Prostate gland (tissue), 2 donors: ENCODE measurements around the gene STAT1. TPM values are rescaled to one million over a fixed set of nuclear protein-coding genes. Genes with fewer than 3 reads are reported as not detected.

Source experiments
- DNase-seq: peaks from one replicate; pipeline ENCODE4 v3.0.0-alpha.2; 2019; ENCODE audit warnings: low spot score
- H3K27ac ChIP-seq, 2 donors: fragments of 200-600 bp; sonication (generic); 2 replicates each; pipeline ENCODE4 v1.5.1; 2017 to 2019
- H3K27me3 ChIP-seq: fragments of 200-600 bp; sonication (generic); replicated peaks from 2 replicates; pipeline ENCODE4 v1.5.1; 2019; ENCODE audit not compliant: insufficient read depth
- H3K36me3 ChIP-seq, 2 donors: fragments of 200-600 bp; sonication (generic); 1 replicate in 1 of 2; 2 replicates in 1 of 2; pipeline versions ENCODE4 v1.5.1 to v1.8.1; 2017 to 2019
- H3K4me1 ChIP-seq: fragments of 200-600 bp; sonication (generic); replicated peaks from 2 replicates; pipeline ENCODE4 v1.5.1; 2019
- H3K4me3 ChIP-seq, 2 donors: fragments of 200-600 bp; sonication (generic); 2 replicates each; pipeline ENCODE4 v1.5.1; 2017 to 2019
- H3K9me3 ChIP-seq: fragments of 200-600 bp; sonication (generic); 2 replicates; pipeline ENCODE4 v1.5.1; 2017
- CTCF ChIP-seq, 4 experiments: fragments of 200-600 bp in 2 of 4; fragments of 450-650 bp in 2 of 4; sonication (generic) in 2 of 4; IDR thresholded peaks; 1 replicate in 3 of 4; 2 replicates in 1 of 4; pipeline ENCODE4 v1.5.1; 2016 to 2019; ENCODE audit warnings: antibody characterized with exemption in 4 of 4, mild to moderate bottlenecking in 2 of 4, moderate library complexity in 2 of 4
- POLR2A ChIP-seq: fragments of 450-650 bp; IDR thresholded peaks from one replicate; pipeline ENCODE4 v1.6.1; 2016; ENCODE audit warnings: antibody characterized with exemption, mild to moderate bottlenecking
- POLR2AphosphoS5 ChIP-seq: sonication (generic); formaldehyde crosslinking; IDR thresholded peaks from one replicate; pipeline ENCODE4 v1.6.1; 2017; ENCODE audit warnings: antibody characterized with exemption
- WGBS: methylation state at CpG from one replicate; pipeline ENCODE4 v1.1.5; 2018; 5-methylcytosine and 5-hydroxymethylcytosine counted together
- intact Hi-C: fragments of 100-400 bp; cut with DNase I; formaldehyde crosslinking; loops from one replicate; pipeline ENCODE4 v1.14.2; 2022
- total RNA-seq, 2 donors: library from RNA; depleted of rRNA; stranded (reverse); fragments of >200 nt; gene quantifications; one replicate each; pipeline ENCODE4 v1.1.0, GENCODE V29; 2016

STAT1 gene
- total RNA-seq, 2 donors from 2014 or later = 53.3 to 64.1 TPM

- WGBS = 72% methylated on average over 1 of the region's 1 CpG
- no peaks in the 10 kb centered on the region for H3K4me1 ChIP-seq
- no peak for TF ChIP-seq CTCF (IDR thresholded peaks at IDR 0.05)
- TF ChIP-seq POLR2AphosphoS5 = no peak
- TF ChIP-seq POLR2A = no peak
- intact Hi-C loops = no loop called here
- H3K27me3 ChIP-seq = no peaks in the 10 kb centered on the region
- no peaks in the 10 kb centered on the region for H3K9me3 ChIP-seq
- H3K27ac ChIP-seq = no peak overlapping the region
- DNase-seq = no peak
- no peak overlapping the region for H3K4me3 ChIP-seq
- no peaks in the 10 kb centered on the region for H3K36me3 ChIP-seq
These were observed 25.6 kb upstream of the STAT1 start for GRCh38 chr2:191039616-191040015.

- no peak overlapping the region for H3K27ac ChIP-seq
These were observed 24.8 kb upstream of the STAT1 start for GRCh38 chr2:191038741-191039140.

GRCh38 chr2:191038241-191038725 is 24.3 kb upstream of the STAT1 start:
- intact Hi-C loops = no loop called here
- no peaks in the 10 kb centered on the region for H3K36me3 ChIP-seq
- no peaks in the 10 kb centered on the region for H3K27me3 ChIP-seq
- no peak for DNase-seq
- H3K9me3 ChIP-seq = no peaks in the 10 kb centered on the region
- H3K4me3 ChIP-seq = no peak overlapping the region
- WGBS = 68% methylated on average over 2 of the region's 2 CpGs
- no peak overlapping the region for H3K27ac ChIP-seq
- no peak for TF ChIP-seq POLR2A
- no peak for TF ChIP-seq CTCF (IDR thresholded peaks at IDR 0.05)
- TF ChIP-seq POLR2AphosphoS5 = no peak
- no peaks in the 10 kb centered on the region for H3K4me1 ChIP-seq

More at GRCh38 chr2:191038741-191039140, 24.8 kb upstream of the STAT1 start:
- Histone ChIP-seq H3K27me3 (no peaks in the 10 kb centered on the region), H3K4me1 (no peaks in the 10 kb centered on the region), H3K9me3 (no peaks in the 10 kb centered on the region), H3K36me3 (no peaks in the 10 kb centered on the region), H3K4me3 (no peak overlapping the region)
- intact Hi-C loops = no loop called here
- no peak for DNase-seq
- WGBS = 97% methylated on average over 2 of the region's 2 CpGs
- TF ChIP-seq POLR2AphosphoS5 = no peak

- Histone ChIP-seq H3K4me3 (no peak overlapping the region), H3K27me3 (no peaks in the 10 kb centered on the region), H3K36me3 (no peaks in the 10 kb centered on the region), H3K9me3 (no peaks in the 10 kb centered on the region), H3K4me1 (no peaks in the 10 kb centered on the region), H3K27ac (no peak overlapping the region)
- TF ChIP-seq POLR2AphosphoS5 (no peak), POLR2A (no peak), CTCF (IDR thresholded peaks at IDR 0.05) (no peak)
- intact Hi-C loops = no loop called here
- no peak for DNase-seq
- WGBS = 87% methylated on average over 4 of the region's 4 CpGs
These were observed 23.4 kb upstream of the STAT1 start for GRCh38 chr2:191037351-191037750.

- intact Hi-C loops = no loop called here
- no peaks in the 10 kb centered on the region for H3K9me3 ChIP-seq
- H3K36me3 ChIP-seq = no peaks in the 10 kb centered on the region
- no peak for TF ChIP-seq POLR2AphosphoS5
- no peak for TF ChIP-seq POLR2A
- no peak for TF ChIP-seq CTCF (IDR thresholded peaks at IDR 0.05)
- DNase-seq = no peak
- no peak overlapping the region for H3K4me3 ChIP-seq
- no peak overlapping the region for H3K27ac ChIP-seq
- WGBS = 91% methylated on average over 2 of the region's 2 CpGs
- no peaks in the 10 kb centered on the region for H3K4me1 ChIP-seq
- no peaks in the 10 kb centered on the region for H3K27me3 ChIP-seq
These were observed 22.4 kb upstream of the STAT1 start for GRCh38 chr2:191036363-191036762.
